Breast epithelium (tissue), 4 donors: ENCODE measurements around the gene SLC13A2. TPM values are rescaled to one million over a fixed set of nuclear protein-coding genes. Genes with fewer than 3 reads are reported as not detected.
"Not testable (repeated sequence)": the region's sequence is repeated elsewhere in the genome, so short reads cannot be mapped to it uniquely, and the experiment has no call there.

ENCODE experiments used
- DNase-seq, 2 donors: peaks; one replicate each; pipeline ENCODE4 v3.0.0-alpha.2; 2019; ENCODE audit warnings: low spot score in 2 of 2
- H3K27ac ChIP-seq, 2 donors: fragments of 200-600 bp; sonication (generic) in 1 of 2; one replicate each; pipeline ENCODE4 v1.5.1; 2016 to 2019; ENCODE audit warnings: mild to moderate bottlenecking in 1 of 2
- H3K27me3 ChIP-seq, 2 donors: fragments of 200-600 bp; sonication (generic) in 1 of 2; one replicate each; pipeline versions ENCODE4 v1.5.1 to v1.6.0; 2017 to 2019; ENCODE audit warnings: control low read depth in 1 of 2, mild to moderate bottlenecking in 1 of 2
- H3K36me3 ChIP-seq: fragments of 200-600 bp; one replicate; pipeline ENCODE4 v1.5.1; 2019
- H3K4me1 ChIP-seq, 2 donors: fragments of 200-600 bp; sonication (generic); one replicate each; pipeline ENCODE4 v1.5.1; 2016 to 2019; ENCODE audit warnings: control low read depth in 1 of 2
- H3K4me3 ChIP-seq, 3 donors: fragments of 200-600 bp; sonication (generic); 1 replicate in 2 of 3; 2 replicates in 1 of 3; pipeline ENCODE4 v1.5.1; 2016 to 2019; ENCODE audit warnings: mild to moderate bottlenecking in 3 of 3, moderate library complexity in 2 of 3
- H3K9me3 ChIP-seq, 2 donors: fragments of 200-600 bp; sonication (generic) in 1 of 2; one replicate each; pipeline ENCODE4 v1.5.1; 2016 to 2019; ENCODE audit warnings: control low read depth in 1 of 2
- CTCF ChIP-seq, 3 donors: fragments of 450-650 bp; IDR thresholded peaks; one replicate each; pipeline ENCODE4 v1.5.1; 2016 to 2017; ENCODE audit warnings: antibody characterized with exemption in 3 of 3, mild to moderate bottlenecking in 3 of 3, moderate library complexity in 3 of 3
- POLR2A ChIP-seq: fragments of 450-650 bp; IDR thresholded peaks from one replicate; pipeline ENCODE4 v1.6.1; 2016; ENCODE audit warnings: antibody characterized with exemption, mild to moderate bottlenecking, moderate library complexity
- POLR2AphosphoS5 ChIP-seq, 3 donors: sonication (generic); formaldehyde crosslinking; IDR thresholded peaks; one replicate each; pipeline ENCODE4 v1.6.1; 2017; ENCODE audit warnings: antibody characterized with exemption in 3 of 3
- intact Hi-C: fragments of 100-400 bp; cut with DNase I; formaldehyde crosslinking; loops from one replicate; pipeline ENCODE4 v1.15.1; 2023; ENCODE audit warnings: low total_unique reads
- total RNA-seq, 3 donors: library from RNA; depleted of rRNA; stranded (reverse); fragments of >200 nt; gene quantifications; one replicate each; pipeline ENCODE4 v1.1.0, GENCODE V29; 2016

Gene SLC13A2
- total RNA-seq, 3 donors from 2014 or later: 0.66 to 4.0 TPM; not detected in 1

GRCh38 chr17:28518132-28518531, 44.7 kb downstream of the SLC13A2 start:
- H3K9me3 ChIP-seq: no peaks in the 10 kb centered on the region
- intact Hi-C loops: no loop called here
- no peak overlapping the region for H3K27ac ChIP-seq
- no peak overlapping the region for H3K4me3 ChIP-seq
- no peaks in the 10 kb centered on the region for H3K4me1 ChIP-seq
- no peaks in the 10 kb centered on the region for H3K36me3 ChIP-seq
- H3K27me3 ChIP-seq: peaks cover 0 to 7% of the 10 kb centered on the region in 2 donors
- no peak for DNase-seq
- no peak for TF ChIP-seq POLR2AphosphoS5 (IDR thresholded peaks at IDR 0.05)
- no peak for TF ChIP-seq POLR2A
- TF ChIP-seq CTCF (IDR thresholded peaks at IDR 0.05): no peak

GRCh38 chr17:28518578-28518977, 45.1 kb downstream of the SLC13A2 start:
- Histone ChIP-seq H3K36me3 (no peaks in the 10 kb centered on the region), H3K4me1 (no peaks in the 10 kb centered on the region), H3K27me3 (peaks cover 0 to 4% of the 10 kb centered on the region in 2 donors), H3K27ac (no peak overlapping the region), H3K9me3 (no peaks in the 10 kb centered on the region), H3K4me3 (no peak overlapping the region)
- DNase-seq: no peak
- TF ChIP-seq POLR2A: no peak
- intact Hi-C loops: no loop called here

GRCh38 chr17:28519236-28519635, 45.8 kb downstream of the SLC13A2 start:
- Histone ChIP-seq H3K4me1 (no peaks in the 10 kb centered on the region), H3K4me3 (no peak overlapping the region), H3K27ac (no peak overlapping the region), H3K27me3 (no peaks in the 10 kb centered on the region), H3K36me3 (no peaks in the 10 kb centered on the region), H3K9me3 (no peaks in the 10 kb centered on the region)
- intact Hi-C loops: no loop called here
- no peak for TF ChIP-seq POLR2A
- TF ChIP-seq POLR2AphosphoS5 (IDR thresholded peaks at IDR 0.05): no peak
- TF ChIP-seq CTCF (IDR thresholded peaks at IDR 0.05): no peak
- DNase-seq: no peak

GRCh38 chr17:28520687-28521086, 47.2 kb downstream of the SLC13A2 start:
- intact Hi-C loops: no loop called here

GRCh38 chr17:28521311-28522085, 48.1 kb downstream of the SLC13A2 start:
- DNase-seq: no peak
- Histone ChIP-seq H3K9me3 (no peaks in the 10 kb centered on the region), H3K27me3 (no peaks in the 10 kb centered on the region), H3K4me3 (no peak overlapping the region), H3K36me3 (no peaks in the 10 kb centered on the region), H3K27ac (no peak overlapping the region), H3K4me1 (no peaks in the 10 kb centered on the region)
- TF ChIP-seq CTCF (IDR thresholded peaks at IDR 0.05) (no peak), POLR2A (no peak), POLR2AphosphoS5 (IDR thresholded peaks at IDR 0.05) (no peak)
- intact Hi-C loops: no loop called here

More at GRCh38 chr17:28520687-28521086, 47.2 kb downstream of the SLC13A2 start:
- TF ChIP-seq POLR2A: no peak
- TF ChIP-seq POLR2AphosphoS5 (IDR thresholded peaks at IDR 0.05): no peak
- no peak for TF ChIP-seq CTCF (IDR thresholded peaks at IDR 0.05)
- Histone ChIP-seq H3K27ac (no peak overlapping the region), H3K27me3 (no peaks in the 10 kb centered on the region), H3K4me1 (no peaks in the 10 kb centered on the region), H3K9me3 (no peaks in the 10 kb centered on the region), H3K36me3 (no peaks in the 10 kb centered on the region), H3K4me3 (no peak overlapping the region)
- DNase-seq: no peak

GRCh38 chr17:28522281-28522680, 48.8 kb downstream of the SLC13A2 start:
- DNase-seq, H3K4me3 ChIP-seq, H3K27ac ChIP-seq, H3K9me3 ChIP-seq, H3K27me3 ChIP-seq, H3K36me3 ChIP-seq, intact Hi-C loops, H3K4me1 ChIP-seq: not testable (repeated sequence)
